Muscle of arm (tissue), 12 donors: ENCODE data around the gene IL1RAPL1. TPM values are rescaled to one million over a fixed set of nuclear protein-coding genes. Genes with fewer than 3 reads are reported as not detected.
"Not testable (repeated sequence)": the region's sequence is repeated elsewhere in the genome, so short reads cannot be mapped to it uniquely, and the experiment has no call there.

Experiments
- DNase-seq: peaks from one replicate; pipeline ENCODE4 v3.0.0-alpha.2; 2013
- polyA plus RNA-seq, 12 donors: library from polyadenylated mRNA; unstranded; fragments of 120-200 nt; gene quantifications; one replicate each; pipeline ENCODE4 v1.2.1, GENCODE V29; 2013; ENCODE audit not compliant: insufficient read length in 12 of 12

IL1RAPL1 gene
- polyA plus RNA-seq, 12 donors = 0.49 to 1.6 (median 1.2) TPM; not detected in 2

DNA sequence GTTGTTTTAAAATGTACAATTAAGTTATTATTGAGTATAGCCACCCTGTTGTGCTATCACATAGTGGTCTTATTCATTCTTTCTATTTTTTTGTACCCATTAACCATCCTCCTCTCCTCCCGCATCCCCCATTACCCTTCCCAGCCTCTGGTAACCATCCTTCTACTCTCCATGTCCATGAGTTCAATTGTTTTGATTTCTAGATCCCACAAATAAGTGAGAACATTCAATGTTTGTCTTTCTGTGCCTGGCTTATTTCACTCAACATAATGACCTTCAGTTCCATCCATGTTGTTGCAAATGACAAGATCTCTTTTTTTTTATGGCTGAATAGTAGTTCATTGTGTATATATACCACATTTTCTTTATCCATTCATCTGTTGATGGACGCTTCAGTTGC is 179.3 kb downstream of the IL1RAPL1 start:
- DNase-seq = not testable (repeated sequence)

DNA sequence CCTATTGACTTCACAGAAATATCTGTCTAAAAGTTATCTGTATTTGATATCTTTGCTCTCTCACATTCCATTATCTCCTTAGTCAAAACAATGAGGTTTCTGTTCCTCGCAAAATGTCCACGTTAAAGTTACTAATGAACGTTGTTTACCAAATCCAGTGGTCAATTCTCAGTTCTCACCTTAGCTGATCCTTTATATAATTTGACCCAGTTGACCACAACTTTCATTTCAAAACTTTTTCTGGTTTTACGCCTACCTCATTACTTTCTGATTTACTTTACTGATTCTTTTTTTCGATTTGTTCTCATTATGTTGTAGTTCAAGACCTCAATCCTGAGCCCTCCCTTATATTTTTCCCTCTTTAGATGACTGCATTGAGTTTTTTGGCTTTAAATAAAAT is 186.6 kb downstream of the IL1RAPL1 start:
- DNase-seq = no peak

DNA sequence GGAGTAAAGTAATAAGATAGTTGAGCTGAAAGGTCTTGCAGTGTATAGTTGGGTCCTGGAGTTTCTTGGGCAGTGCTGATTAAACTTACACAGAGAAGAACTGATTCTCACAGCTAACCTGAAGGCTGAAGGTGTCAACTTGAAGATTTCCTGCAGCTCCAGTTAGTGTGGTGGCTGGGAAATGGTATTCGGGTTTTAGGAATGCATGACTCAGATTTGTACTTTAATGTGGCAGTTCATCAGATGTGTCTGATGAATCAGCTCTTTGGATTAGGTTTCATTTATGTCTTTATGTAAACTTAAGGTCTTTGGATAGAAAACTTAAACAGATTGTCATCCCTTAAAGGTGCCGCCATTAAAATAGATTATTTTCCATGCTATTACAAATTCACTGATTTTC is 200.0 kb downstream of the IL1RAPL1 start:
- no peak for DNase-seq

DNA sequence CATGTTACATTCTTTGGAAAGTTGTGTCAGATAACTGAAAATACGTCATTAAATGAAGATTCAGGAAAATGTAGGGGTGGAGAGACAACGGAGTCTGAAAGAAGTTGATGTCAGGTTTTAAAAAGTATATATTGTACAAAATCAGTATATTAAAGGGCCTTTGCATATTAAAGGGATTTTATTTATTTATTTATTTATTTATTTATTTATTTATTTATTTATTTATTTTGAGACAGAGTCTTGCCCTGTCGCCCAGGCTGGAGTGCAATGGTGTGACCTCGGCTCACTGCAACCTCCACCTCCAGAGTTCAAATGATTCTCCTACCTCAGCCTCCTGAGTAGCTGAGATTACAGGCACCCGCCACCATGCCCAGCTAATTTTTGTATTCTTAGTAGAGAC is 213.4 kb downstream of the IL1RAPL1 start:
- DNase-seq = not testable (repeated sequence)

DNA sequence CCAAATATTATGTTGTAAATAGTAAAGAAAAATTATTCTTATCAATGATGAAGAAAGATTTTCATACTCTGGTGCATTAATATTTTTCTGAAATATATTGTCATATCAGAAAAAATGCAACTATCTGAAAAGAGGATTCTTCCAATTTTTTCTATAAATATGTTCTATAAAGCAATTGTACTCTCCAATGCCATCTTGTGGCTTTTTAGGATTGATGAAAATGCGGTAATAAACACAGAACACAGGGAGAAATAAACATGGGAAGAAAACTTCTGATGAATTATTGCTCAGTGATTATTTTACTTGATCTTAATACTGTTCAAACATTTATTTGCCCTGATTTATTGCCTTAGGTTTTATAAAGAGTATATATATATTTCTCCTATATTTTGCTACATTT is 215.4 kb downstream of the IL1RAPL1 start:
- no peak for DNase-seq

DNA sequence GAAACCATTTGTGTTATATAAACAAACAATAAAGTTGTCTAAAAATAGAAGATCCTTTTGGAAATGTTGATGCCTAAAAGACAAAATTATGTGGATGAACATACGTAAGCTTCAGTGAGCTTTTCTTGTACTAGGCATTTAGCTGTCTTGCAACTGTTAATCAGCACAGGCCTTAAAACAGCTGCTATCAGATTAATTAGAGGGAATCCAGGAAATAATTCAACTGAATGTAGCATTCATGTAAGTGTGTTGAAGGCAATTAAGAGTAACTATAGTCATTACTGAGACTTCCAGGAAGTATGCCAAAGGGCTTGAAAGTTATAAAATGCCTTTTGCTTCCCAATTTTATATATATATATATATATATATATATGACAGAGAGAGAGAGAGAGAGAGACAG is 248.7 kb downstream of the IL1RAPL1 start:
- no peak for DNase-seq

DNA sequence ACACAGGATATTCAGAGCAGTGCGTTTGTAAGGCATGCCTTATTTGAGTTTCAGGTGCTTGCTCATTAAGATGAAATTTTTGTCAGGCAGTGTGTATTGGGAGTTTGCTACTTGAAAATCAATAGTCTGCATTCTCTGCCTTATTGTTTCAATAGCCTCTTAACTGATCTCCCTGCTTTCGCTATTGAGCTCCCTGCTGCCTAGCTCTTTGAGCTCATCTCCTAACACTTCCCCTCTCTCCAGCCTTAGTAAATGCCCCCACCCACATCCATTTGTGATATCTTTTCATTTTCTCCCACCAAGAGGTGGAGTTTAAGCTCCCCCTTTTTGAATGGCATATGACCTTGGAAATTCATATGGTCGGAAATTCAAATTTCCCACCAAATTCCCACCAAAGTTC is 256.6 kb downstream of the IL1RAPL1 start:
- no peak for DNase-seq

DNA sequence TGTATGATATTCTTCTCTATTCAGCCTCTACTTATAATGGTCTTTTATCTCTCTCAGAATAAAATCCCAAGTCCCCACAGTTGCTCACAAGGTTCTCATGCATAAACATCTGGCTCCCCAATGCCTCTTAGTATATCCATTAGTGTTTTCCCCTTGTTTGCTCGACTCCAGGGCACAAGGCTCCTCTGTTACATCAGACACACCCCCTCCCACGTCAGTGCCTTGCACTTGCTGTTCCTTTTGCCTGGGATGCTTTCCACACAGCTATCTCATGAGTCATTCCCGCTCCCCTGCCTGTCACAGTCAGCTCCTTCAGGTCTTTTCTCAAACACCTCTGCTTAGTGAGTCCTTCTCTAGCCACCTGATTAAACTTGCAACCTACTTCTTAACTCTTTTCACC is 260.2 kb downstream of the IL1RAPL1 start:
- no peak for DNase-seq

DNA sequence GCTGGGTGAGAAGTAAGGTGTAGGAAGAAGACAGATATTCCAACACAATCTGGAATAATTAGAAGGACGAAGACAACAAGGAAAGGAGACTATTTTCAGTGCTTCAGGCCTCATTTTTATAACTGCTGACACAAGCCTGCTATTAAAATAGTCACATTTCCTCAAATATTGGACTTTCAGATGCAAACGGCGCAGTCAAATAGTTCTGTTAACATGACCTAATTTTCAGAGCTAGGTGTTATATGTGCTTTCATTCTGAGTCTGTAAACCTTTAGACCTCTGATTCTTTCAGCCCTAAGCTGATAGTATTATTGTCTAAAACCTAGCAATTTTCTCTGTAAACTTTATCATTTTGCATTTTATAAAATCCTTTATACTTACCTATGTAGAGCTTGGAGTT is 261.5 kb downstream of the IL1RAPL1 start:
- no peak for DNase-seq

DNA sequence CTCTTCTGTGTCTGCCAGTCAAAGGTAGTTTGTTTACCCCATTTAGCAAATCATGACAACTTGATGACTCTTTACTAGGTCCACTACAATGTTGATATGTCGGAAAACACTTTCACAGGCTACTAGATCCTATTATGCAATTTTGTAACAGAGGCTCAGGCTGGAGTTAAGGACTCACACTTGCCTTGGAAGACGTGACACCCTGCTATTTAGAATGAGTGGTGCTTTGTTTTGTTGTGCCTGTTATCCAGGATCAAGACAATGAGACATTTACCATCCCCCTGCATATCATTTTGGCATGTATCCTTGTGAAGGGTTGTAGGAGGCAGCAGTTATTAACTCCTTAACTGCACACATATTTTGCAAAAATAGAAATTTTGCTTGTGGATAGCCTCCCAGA is 263.7 kb downstream of the IL1RAPL1 start:
- DNase-seq = no peak

DNA sequence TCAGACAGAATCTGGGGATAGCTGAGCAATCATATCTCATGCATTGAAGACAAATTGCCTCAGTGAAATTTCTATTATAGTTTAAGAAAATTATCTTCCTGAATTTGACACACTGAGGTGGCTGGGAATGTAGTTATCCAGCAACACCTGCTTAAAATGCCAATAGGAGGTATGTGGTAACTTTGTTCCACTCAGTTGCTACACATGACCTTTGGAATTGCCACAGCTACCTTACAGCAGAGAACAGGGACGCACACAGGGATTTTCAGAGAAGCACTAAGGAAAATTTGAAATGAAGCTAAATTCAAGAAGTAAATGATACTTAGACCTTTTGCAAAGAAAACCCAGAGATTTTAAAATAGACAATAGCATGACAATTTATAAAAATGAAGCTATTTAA is 264.6 kb downstream of the IL1RAPL1 start:
- no peak for DNase-seq

DNA sequence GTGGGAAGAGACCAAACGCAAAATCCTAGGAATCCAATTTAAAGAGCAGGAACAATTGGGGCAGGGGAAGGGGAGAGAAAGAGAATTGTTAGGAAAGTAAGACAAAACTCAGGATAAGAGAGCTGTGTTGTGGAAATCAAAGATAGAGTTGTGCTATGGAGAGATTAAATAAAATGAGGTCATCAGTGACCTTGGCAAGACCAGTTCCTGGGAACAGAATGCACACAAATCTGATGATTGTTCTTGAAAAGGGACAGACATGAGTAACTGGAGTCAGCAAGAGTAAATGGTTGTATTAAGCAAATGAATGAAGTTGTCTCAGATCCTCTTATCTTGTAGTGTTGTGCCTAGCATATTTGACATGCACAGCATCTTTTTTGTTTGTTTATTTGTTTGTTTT is 267.4 kb downstream of the IL1RAPL1 start:
- DNase-seq = no peak

DNA sequence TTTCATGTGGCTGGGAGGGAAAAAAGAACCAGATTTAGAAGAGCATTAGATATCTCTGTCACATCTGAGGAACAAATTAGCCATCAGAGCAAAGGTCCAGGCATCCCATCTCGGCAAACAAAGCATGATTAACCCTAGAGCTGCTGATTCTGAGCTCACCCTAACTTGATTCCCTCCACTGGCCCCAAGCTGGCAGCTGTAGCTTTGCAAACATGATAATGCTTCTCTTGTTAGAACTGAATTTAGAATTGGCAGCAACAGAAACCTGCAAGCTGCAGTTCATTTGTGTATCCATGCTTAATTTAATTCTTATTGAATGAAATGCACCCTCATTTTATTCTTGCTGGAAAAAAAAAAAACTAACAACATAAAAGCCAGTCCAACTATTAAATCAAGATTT is 289.2 kb downstream of the IL1RAPL1 start:
- DNase-seq = no peak

DNA sequence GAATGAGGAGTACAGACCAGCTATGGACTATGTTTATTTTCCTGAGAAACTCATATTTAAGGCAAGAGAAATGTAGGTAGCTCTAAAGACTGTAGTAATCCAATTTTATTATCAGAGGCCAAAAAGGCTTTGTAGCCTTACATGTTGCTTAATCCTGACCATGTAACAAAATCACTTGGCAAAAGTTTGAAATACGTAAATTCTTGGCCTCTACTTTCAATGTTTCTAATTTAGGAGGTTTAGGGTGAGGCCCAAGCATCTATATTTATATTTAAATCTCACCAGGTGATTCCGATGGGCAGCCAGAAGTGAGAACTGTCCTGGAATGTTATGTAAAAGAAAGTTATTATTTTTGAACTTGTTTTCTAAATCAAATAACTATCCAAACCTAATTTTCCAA is 289.7 kb downstream of the IL1RAPL1 start:
- no peak for DNase-seq

DNA sequence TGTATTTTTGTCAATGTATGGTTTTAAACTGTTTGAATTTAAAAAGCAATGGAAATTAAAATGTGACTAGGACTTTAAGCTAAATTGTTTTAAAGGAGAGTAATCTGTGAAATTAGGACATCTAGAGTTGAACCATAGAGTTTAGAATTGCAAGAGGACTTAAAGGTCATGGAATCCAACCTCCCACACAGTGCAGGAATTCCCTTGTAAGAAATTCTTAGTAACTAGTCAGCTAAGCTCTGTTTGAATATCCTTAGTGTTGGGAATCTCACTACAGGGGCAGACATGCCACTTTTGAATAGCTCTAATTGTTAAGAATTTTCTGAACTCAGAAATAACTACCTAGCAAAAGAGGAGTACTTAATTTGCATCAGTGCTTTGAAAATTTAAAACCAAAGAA is 292.9 kb downstream of the IL1RAPL1 start:
- no peak for DNase-seq

DNA sequence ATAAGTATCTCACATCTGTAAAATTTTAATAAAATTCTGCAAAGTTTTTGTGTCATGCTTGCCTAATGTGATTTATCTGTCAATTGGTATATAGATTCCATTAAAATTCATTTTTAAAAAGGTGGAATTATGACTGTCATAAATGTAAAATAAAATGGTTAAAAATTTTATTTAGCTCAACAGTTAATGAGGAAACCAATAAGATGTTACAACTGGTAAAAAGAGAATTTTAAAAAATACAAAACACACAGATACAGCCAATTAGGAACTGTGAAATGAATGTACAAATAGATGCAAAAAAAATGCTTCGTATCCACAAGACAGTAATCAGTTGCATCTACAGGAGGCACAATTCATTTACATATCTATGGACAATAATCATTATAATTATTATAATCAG is 297.6 kb downstream of the IL1RAPL1 start:
- no peak for DNase-seq

DNA sequence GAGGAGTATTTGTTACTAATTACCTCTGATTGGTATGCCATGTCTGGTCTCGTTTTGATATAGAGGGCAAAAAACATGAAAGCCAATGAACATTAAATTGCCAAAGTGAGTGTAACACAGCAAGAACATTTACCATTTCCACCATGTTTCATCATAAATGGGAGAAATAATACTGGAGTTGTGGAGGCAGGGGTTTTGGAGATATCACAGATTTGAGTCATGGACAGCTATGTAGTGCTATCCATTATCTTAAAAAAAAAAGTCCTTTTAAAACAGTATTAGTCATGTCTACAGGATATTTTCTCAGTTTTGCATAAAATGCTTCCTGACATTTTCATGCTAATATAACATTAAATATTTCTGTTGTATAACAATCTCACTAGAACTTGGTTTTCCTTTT is 301.2 kb downstream of the IL1RAPL1 start:
- DNase-seq = no peak

DNA sequence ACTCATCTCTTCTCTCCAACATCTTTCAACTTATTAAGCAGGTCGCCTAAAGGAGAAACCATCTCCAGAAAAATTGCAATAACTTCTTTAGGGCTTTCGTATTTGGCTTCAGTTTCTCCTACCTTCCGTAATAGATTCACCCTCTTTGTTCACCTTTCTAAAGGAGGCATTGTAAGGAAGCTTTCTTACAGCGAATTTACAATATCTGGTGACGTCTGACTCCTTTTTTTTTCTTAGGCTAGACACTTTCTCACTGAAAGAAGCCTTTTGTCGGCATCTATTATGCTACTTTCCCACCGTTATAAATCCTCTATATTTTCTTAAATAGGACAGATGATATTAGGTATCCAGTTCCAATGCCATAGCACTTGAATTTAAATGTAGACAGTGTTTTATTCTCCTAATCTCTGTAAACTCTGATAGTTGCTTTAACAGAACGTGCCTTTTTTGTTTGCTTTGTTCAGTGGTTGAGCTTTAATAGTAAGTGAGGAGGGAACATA is 302.4 kb downstream of the IL1RAPL1 start:
- no peak for DNase-seq

DNA sequence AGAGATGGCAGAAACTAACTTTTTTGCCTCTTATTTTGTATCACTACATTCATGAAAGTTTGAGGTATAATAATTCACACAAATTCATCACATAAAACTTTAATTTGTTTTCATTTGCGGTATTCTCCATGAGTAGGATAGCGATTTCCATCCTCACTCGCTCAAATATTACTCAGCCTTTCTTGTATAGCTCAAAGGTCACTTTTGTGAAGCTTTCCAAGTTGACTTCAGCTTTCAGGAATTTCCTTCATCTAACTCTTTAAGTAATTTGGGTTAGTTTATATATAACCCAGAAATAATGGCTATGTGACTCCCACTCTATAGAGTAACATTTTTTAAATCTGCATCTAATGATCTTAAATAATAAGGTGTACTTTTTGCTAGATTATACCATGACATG is 314.4 kb downstream of the IL1RAPL1 start:
- no peak for DNase-seq

DNA sequence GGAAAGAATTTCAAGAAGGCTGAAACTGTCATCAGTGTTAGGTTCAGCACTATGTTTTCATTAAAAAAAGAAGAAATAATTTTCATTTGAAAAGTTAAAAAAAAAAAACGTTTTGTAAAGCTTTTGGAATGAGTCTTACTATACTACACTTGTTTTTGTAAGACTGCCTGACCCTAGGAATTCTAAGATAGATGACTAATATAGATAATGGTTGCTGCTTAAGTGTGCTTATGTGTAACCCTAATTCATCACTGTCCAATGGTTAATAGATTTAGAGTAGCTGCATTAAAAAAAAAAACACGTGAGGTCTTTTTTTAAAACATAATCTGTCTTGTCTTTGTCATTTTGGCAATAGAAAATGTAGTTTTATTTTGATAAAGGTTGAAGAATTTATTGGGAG is 323.2 kb downstream of the IL1RAPL1 start:
- no peak for DNase-seq

DNA sequence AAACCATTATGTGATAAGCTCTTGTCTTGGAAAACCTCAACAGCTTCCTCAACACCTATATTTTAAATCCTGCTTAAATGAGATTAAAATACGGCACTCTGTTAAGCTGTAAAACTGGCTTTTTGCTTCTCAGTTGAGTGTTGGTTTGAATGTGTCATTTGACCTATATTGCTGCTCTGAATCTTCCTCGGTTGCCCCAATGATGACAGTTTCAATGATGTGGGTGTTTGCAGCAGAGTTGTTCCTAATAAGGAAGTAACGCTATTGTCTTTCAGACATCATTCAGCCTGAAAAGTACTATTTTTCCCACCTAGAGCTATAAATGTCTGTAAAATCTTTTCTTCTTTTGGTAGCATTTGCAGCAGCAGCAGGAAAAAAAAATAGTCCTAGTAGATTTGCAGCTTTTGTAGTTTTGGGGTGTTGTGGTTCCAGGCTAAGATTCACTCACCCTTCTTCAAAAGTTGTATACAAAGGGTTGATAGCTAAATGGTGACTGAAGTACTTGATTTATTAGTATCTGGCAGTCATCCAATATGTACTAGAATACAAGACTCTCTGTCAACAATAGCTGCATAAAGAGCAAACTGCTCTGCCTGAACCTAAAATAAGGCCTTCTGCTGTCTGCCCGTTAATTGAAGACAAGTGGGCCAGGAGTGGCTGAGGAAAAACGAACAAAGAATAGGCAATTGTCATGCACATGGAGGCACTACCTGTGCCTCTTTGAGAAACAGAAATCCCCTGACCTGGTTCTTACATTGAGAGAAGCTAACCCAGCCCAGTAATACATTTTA is 333.1 kb downstream of the IL1RAPL1 start:
- DNase-seq = no peak

DNA sequence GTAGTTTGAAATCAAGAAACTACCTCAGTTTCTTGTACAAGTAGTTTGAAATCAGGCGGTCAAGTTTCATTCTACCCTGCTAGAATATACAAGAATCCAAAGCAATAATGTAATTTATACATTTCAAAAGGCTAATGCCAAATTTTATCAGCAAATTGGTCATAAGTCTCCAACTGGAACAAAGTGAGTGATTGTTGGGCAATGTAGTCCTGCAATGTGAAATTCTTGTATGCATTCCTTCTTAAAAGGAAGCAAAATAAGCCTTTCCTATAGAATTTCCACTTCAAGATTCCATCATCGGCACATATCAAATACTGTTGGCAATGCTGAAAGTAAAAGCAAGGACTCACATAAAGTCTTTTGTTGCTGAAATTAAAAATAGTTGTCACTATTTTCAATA is 334.9 kb downstream of the IL1RAPL1 start:
- DNase-seq = no peak

DNA sequence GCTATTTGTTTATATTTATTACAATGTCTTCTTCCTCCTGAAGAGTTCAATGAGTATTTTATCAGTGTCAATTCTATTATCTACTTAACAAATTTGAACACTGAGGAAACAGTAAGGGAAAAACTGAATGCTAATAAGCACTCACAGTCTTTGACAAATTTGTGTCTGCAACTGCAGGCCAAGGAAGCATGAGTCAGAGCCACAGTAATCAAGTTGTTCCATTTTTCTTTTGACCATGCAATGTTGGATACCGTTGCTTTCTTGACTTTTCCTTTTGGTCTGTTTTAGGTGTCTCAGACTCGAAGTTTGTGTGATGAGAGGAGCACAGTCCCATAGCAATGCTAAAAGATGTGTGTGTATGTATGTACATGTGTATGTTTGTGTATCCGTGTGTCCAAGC is 359.6 kb downstream of the IL1RAPL1 start:
- no peak for DNase-seq

DNA sequence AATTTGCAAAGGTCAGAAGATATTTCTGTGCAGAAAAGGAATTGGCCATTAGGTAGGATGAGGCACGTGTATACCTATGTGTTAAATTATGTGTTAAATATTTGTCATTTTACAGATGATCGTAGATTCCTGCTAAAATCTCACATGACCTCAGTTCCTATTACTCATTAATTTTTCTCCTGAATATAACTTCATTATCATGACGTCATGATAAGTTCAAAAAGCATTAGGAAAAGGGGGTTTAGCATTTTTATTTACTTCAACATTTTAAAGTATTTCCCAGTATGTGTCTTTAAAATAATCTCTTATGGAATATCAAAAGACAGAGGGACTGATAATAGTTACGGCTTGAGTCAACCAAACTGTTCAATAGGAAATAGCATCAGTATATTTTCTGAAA is 372.8 kb downstream of the IL1RAPL1 start:
- DNase-seq = no peak
